Measurements from ENCODE around the gene RNF123.
A peak's percentile ranks its signal among the peaks of the same experiment; 100 is the strongest.
"Not testable (repeated sequence)": the region's sequence is repeated elsewhere in the genome, so short reads cannot be mapped to it uniquely, and the experiment has no call there.

Gene RNF123

GRCh38 chr3:49683162-49683561 is 6.2 kb upstream of the RNF123 start:
- no peak for DNase-seq

DNA sequence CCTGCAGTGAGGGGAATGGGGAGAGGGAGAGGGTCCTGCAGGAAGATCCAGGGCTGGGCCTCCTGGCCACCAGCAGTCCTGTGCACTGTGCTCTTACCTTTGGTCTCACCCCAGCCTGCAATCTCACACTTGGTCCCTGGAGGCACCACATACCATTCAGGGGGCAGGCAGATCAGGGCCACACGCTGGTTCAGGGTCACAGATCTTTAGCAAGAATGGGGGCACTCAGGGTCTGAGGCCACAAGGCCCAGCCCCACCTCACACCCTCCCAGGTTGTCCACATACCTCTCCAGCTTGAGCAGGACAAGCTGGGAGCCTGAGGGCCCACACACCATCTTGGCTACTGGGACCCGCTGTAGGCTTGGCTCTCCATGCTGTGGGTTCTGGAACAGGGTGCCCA is 4.9 kb upstream of the RNF123 start:
- not testable (repeated sequence) for DNase-seq

- DNase-seq, result not testable (repeated sequence)
These were observed 4.3 kb upstream of the RNF123 start for GRCh38 chr3:49685103-49685502.

DNA sequence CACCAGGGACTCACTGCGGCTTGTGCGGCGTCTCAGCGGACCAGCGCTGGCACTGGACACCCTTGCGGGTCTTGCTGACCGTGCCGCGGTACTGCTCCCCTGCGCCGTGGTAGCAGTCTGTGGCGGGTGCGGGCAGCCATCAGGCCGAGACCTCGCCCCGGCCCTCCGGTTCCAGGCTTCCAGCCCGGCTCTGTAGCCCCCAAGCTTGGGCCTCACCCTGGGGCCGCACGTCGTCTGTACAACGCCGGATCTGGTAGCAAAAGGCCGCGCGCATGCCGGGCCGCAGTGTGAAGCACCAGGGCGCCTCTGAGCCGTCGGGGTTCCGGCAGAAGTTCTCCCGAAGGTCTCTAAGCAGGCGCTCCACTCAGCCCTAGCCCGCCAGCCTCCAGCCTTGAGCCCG is 3.5 kb upstream of the RNF123 start:
- not testable (repeated sequence) for DNase-seq

- DNase-seq, result peak; percentile 19
These were observed 3.0 kb upstream of the RNF123 start for GRCh38 chr3:49686346-49686745.

GRCh38 chr3:49686769-49687423 is 2.5 kb upstream of the RNF123 start:
- DNase-seq, result peak; percentile 57

- not testable (repeated sequence) for DNase-seq
These were observed 1.9 kb upstream of the RNF123 start for GRCh38 chr3:49687424-49687795.

- DNase-seq, result not testable (repeated sequence)
These were observed 865 bp upstream of the RNF123 start for GRCh38 chr3:49688338-49689045.

GRCh38 chr3:49689908-49690624 is 709 bp downstream of the RNF123 start:
- not testable (repeated sequence) for DNase-seq

- DNase-seq, result not testable (repeated sequence)
These were observed 1.5 kb downstream of the RNF123 start for GRCh38 chr3:49690856-49691255.

DNA sequence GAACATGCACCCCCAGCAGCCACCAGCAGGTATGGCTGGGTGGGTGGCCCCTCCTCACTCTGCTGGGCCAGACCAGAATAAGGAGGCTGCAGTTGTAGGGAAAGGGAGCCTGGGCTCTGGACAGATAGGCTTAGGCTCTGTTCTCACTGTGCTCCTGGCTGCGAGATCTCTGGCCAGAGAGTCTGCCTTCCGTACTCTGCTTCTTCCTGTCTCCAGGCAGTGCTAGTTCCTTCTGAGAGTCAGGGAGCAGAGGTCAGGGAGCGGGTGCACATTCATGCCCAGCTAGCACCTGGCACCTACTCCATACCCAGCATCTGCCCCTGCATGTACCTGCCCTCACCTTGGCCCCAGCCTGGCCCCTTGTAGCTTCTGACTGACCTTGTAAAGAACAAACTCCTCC is 2.1 kb downstream of the RNF123 start:
- DNase-seq, result not testable (repeated sequence)

DNA sequence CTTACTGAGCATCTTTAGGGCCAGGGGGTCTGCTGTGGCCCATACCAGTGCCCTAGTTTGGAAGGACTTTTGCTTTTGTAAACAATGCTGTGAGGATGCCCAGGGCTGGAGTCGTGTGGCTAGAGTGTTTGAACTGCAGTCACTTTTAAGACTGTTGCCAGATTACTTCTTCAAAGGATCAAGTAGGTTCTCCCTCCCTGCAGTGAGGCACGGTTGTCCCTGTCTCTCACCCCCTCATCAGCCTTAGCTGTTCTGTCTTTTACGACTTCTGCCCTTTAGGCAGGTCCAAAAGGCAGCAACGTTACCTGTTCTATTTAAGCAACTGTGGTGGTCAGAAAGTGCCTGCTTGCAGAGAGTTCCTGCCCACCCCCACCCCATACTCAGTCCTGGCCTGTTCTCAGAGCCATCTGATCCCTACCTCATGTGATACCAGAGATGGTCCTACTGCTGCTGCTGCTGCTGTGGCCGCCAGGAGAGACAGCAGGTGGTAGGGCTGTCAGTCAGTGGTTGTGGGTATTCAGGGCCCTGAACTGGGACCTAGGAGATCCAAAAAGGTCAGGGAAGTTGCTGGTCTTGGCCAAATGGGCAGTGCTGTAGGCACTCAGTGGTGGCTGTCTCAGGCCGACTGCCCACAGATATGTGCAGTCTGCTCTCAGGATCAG is 5.2 kb downstream of the RNF123 start:
- DNase-seq, result not testable (repeated sequence)

DNA sequence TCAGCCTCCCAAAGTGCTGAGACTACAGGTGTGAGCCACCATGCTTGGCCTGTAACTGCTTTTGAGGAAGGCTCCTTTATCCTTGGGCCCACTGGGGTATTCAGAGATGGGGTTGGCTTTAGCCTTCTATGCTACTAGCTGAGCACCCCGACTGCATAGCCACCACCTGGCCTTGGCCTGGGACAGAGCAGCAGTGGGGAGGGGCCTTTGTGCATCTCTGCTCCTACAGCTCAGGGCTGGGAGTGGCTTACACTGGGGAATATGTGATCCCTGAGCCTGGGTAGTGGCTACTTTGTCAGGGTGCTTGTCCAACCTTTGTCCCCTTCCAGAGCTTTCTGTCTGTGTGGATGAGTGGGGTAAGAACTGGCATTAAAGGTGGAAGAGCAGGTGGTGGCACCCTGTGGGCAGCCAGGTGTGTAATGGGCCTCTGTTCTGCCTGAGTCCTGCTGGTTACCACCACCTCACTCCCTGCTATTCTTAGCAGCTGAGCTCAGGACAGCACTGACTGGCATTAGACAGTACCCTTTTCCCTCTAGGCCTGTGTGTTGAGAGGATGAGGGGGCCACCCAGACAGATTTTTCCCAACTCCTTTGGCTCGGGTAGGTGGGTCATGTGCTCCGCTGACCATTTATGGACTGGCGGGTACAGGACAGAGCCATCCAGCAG is 6.1 kb downstream of the RNF123 start:
- DNase-seq, result not testable (repeated sequence)

DNA sequence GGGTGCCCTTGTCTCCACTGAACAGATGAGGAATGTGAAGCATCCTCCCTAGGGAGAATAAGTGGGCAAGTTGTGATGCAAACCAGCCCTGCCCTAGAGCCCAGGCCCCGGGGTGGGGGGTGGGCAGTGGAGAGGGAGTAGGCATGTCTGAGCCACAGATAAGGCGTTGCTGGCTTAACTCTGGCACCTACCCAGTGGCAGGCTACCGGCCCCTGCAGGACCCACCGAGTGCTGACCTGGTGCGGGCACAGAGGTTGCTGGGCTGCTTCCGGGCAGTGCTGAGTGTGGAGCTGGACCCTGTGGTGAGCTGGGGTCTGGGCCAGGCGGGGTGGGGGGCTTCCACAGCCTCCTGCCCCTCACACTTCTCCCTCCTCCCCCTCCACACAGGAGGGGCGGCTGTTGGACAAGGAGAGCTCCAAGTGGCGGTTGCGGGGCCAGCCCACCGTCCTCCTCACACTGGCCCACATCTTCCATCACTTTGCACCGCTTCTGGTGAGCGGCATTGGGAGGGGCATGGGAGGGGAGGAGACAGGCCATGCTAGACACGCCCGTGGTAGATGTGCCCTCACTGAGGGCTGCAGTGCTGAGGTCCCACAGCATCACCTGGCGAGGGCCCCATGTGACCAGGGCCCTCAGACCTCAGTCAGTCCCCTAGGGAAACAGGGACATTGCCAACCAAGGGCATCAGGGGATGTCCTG is 10.1 kb downstream of the RNF123 start:
- no peak for DNase-seq

- no peak for DNase-seq
These were observed 10.7 kb downstream of the RNF123 start for GRCh38 chr3:49700014-49700413.

DNA sequence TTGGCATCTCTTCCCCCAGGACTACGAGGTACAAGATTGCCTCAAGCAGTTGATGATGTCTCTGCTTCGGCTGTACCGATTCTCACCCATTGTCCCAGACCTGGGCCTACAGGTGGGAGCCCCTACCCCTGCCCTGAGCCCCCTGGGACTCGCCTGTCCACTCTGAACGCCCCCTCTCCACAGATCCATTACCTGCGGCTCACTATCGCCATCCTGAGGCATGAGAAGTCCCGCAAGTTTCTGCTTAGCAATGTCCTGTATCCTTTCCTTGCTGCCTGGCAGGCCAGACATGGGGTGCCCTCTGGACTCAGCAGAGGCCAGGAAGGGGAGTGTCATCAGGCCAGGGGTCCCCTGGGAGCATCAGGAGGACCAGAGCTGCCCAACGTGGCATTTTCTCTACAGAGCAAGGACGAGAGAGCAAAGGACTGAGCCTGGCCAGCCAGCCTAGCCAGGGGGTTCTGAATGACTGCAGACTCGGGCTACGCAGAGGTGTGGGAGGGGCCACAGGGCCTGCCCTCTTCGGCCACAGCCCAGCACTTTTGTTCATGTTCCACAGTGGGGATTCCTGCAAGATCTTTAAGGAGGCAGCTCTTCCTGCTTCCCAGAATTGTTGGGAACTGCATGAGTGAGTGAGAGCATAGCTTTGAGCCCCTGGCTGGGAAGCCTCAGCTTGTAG is 11.2 kb downstream of the RNF123 start:
- no peak for DNase-seq

- DNase-seq, result no peak
These were observed 12.2 kb downstream of the RNF123 start for GRCh38 chr3:49701388-49702077.

GRCh38 chr3:49702672-49703071 is 13.3 kb downstream of the RNF123 start:
- no peak for DNase-seq

DNA sequence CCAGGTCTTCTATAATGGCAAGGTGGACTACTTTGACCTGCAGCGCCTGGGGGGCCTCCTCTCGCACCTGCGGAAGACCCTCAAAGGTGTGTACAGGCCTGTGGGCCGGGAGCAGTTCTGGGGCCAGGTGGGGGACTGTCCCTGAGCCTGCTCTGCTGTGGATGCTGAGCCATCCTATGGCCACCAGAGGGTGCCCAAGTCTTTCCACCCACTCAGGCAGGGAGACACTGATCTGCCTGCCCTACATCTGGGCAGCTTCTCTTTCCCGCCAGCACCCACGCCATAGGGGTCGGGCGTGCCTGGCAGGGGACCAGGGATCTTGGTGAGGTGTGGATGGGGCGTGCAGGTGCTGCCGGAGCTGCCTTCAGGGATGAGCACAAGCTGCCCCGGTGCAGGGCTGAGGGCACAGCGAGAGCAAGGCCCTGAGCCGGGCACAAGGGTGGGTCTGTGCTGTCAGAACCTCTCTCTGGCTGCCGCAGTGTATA is 14.1 kb downstream of the RNF123 start:
- DNase-seq, result peak; percentile 74

GRCh38 chr3:49703956-49704355 is 14.6 kb downstream of the RNF123 start:
- no peak for DNase-seq

DNA sequence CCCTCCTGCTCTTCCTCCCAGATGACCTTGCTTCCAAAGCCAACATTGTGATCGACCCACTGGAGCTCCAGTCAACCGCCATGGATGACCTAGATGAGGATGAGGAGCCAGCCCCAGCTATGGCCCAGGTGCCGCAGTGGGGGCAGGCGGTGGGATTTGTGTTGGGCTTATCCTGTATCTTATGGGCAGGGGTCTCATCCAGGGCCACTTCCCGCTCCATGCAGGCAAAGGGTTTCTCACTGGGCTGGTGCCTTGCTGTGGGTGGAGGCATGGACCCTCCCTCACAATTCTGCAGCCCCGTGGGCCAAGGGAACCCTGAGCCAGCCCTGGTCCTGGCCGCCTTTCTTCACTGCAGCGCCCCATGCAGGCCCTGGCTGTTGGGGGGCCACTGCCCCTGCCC is 15.3 kb downstream of the RNF123 start:
- DNase-seq, result no peak
